GM19372 (cell line): Measurements from ENCODE around the gene FAM3D.

Experiments
- ATAC-seq: cut with Tn5 transposase; IDR thresholded peaks from one replicate; pipeline ENCODE4 v1.9.1; 2021; ENCODE audit warnings: mild to moderate bottlenecking, low read depth, moderate library complexity; ENCODE audit not compliant: unreplicated experiment

FAM3D gene

GRCh38 chr3:58657571-58658141 is 8.9 kb downstream of the FAM3D start:
- no peak for ATAC-seq

- ATAC-seq, result no peak
These were observed 9.5 kb downstream of the FAM3D start for GRCh38 chr3:58657036-58657520.

DNA sequence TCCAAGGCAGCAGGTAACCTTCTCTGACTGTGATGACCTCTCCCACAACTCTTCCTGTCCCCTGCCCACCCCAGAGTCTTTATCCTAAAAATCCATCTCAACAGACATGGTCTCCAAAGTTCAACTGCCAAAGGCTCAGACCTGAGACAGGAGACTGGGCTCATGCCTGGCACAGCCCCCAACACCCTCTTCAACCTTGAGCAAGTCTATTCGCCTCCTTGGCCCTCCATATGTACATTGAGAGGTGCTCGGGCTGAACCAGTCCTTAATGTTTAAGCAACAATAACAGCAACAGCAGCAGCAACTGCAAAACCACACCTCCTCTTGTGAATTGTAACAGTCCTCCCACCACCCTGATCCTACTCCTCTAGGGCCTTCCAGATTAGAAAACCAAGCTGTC is 9.9 kb downstream of the FAM3D start:
- ATAC-seq, result no peak

- no peak for ATAC-seq
These were observed 12.1 kb downstream of the FAM3D start for GRCh38 chr3:58654466-58654865.

- ATAC-seq, result no peak
These were observed 13.9 kb downstream of the FAM3D start for GRCh38 chr3:58652624-58653023.

GRCh38 chr3:58651276-58651675 is 15.3 kb downstream of the FAM3D start:
- ATAC-seq, result no peak

GRCh38 chr3:58647381-58648141 is 19.0 kb downstream of the FAM3D start:
- ATAC-seq, result no peak

GRCh38 chr3:58646503-58646902 is 20.1 kb downstream of the FAM3D start:
- ATAC-seq, result no peak

- ATAC-seq, result no peak
These were observed 20.8 kb downstream of the FAM3D start for GRCh38 chr3:58645726-58646125.

DNA sequence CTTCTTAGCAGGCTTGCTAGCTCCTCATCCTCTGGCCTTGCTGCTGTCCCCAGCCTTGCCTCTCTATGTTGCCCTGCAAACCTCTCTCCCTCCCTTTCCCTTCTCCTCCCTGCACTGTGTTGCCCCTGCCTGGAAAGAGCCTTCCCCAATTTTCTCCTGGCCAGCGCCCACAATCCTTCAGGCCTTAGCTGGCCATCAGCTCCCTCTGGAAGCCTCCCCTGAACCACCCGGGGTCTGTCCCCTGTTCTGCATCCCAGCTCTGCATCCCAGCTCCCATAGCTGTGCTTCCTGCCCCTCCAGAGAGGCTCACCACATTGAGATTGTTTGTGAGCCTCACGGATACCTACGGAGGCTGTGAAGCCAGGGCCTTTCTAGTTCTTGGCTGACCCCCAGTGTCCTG is 23.7 kb downstream of the FAM3D start:
- no peak for ATAC-seq

- peak; percentile 88 for ATAC-seq
These were observed 25.7 kb downstream of the FAM3D start for GRCh38 chr3:58640700-58641372.

- ATAC-seq, result no peak
These were observed 26.7 kb downstream of the FAM3D start for GRCh38 chr3:58639842-58640241.

DNA sequence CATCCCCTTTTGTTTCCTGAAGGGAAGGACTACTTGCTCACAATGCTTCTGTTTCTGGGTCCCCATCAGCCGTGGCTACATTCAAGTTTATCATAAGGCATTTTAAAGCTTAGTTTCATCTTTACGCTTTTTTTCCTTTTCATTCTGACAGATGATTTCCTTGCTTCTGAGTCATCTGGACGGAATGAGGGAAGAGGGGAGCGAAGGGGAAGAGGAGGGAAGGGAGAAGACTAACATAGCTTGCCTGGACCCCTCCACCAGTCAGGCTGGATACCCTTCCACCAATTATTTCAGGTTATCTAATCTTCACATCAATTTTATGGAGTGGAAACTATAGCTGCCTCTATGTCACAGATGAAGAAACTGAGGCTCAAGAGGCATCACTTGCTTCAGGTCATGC is 27.6 kb downstream of the FAM3D start:
- ATAC-seq, result no peak

DNA sequence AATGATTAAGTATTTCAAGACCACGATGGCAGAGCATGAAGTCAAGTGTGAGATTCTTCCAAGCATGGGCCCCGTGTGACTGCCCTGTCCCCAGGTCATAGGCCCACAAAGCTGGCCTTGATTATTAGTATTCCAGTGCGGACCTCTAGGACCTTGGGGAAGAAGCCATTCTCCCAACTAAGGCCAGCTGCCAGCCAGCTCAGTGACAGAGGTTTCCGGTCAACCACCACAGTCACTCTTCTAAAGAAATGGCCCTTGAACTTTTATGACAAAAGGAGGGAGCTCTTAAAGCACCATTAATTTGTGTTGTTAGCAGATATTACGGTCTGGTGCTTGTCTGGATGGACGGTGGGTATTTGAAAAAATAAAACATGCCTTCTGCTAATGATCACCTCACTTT is 28.0 kb downstream of the FAM3D start:
- ATAC-seq, result no peak

GRCh38 chr3:58637509-58637908 is 29.1 kb downstream of the FAM3D start:
- ATAC-seq, result no peak

- no peak for ATAC-seq
These were observed 30.9 kb downstream of the FAM3D start for GRCh38 chr3:58635371-58636285.

GRCh38 chr3:58633157-58633865 is 33.3 kb downstream of the FAM3D start:
- ATAC-seq, result no peak

- ATAC-seq, result no peak
These were observed 34.8 kb downstream of the FAM3D start for GRCh38 chr3:58631742-58632141.

GRCh38 chr3:58630710-58631092 is 35.9 kb downstream of the FAM3D start:
- ATAC-seq, result no peak

GRCh38 chr3:58630076-58630709 is 36.4 kb downstream of the FAM3D start:
- no peak for ATAC-seq
